ENCODE data around the gene SARNP.
A peak's percentile ranks its signal among the peaks of the same experiment; 100 is the strongest.

SARNP gene

DNA sequence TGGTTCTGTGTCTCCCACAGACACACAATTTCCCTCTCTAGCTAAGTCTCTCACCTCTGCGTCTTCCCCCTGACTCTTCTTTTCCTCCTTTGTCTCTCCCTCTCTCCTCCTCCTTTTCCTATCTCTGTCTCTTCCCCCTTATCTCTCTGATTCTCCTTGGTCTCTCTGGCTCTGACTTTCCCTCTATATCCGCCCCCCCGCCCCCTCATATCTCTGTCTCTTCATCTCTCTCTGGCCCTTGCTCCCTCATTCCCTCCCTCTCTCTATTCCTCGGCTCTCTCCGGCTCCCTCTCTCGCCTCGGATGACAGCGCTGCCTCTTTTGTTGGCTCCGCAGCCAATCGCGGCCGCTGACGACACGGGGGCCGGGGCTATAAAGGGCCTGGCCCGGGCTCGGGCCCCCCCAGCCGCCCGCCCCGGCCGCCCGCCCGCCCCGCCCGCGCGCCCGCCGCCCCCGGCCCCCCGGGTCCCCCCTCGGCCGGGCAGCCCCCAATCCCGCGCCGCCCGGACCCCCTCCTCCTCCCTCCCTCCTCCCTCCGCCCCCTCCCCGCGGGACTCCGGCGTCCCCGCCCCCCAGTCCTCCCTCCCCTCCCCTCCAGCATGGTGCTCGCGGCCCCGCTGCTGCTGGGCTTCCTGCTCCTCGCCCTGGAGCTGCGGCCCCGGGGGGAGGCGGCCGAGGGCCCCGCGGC lies 74.7 kb downstream of the SARNP start, which contains the start of gene GDF11:
GDF11 (plus strand) TSS at position 404 of the 687 bp plus-strand sequence; CDS start at position 599, 195 bp downstream.
- ATAC-seq (replicated peaks; ENCODE audit: extremely low read depth, poor library complexity, severe bottlenecking) (peak; percentile 64), DNase-seq (ENCODE audit: low spot score in 2 of 2) (peak in 1 of 2 donors; percentile 26)
- Mint-ChIP-seq H3K9me3 (no peaks in the 10 kb centered on the region), H3K36me3 (ENCODE audit: insufficient read depth) (no peaks in the 10 kb centered on the region), H3K27ac (ENCODE audit: low read depth) (peak within 1 kb of the TSS; percentile 82), H3K4me1 (peaks cover 49% of the 10 kb centered on the region), H3K4me3 (peak within 1 kb of the TSS; percentile 86), H3K27me3 (no peaks in the 10 kb centered on the region)

DNA sequence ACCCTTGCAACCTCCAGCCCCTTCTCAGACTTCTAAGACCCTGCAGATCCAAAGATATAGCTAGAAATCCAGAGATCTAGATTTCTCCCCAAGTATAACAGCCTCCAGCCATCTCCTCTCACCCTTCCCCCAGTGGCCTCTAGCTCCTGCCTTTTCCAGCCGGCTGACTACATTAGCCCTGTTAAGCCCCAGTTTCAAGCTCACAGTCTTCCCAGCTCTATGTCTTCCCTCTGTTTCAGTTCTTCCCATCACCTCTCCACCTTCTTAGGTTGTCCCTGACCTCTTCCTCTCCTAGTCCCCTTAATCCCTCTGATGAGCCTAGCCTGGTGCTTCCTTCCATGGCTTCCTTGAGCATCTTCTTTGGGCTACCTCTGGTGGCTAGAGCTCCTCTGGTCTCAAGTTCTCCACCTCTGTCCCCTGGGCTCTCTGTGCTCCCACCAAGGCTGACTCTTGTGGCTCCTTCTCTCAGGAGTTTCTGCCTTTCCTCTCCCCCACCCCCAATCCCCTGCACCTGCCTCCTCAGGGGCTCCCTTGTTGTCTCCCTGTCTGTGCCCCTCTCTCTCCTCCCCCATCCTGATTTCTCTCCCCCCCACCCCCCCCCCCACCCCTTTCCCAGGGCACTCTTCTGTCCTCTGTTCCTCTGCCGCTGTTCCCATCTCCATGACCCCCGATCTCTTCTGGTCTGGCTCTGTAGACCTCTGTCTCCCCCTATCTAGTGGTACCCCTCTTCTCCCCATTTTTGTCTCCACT lies 75.4 kb downstream of the SARNP start:
- DNase-seq (ENCODE audit: low spot score in 2 of 2) (no peak), ATAC-seq (replicated peaks; ENCODE audit: extremely low read depth, poor library complexity, severe bottlenecking) (no peak)
- Mint-ChIP-seq H3K9me3 (no peaks in the 10 kb centered on the region), H3K4me3 (peak overlapping the region; percentile 79), H3K4me1 (peaks cover 57% of the 10 kb centered on the region), H3K27ac (ENCODE audit: low read depth) (peak overlapping the region; percentile 82), H3K36me3 (ENCODE audit: insufficient read depth) (peaks cover 3% of the 10 kb centered on the region), H3K27me3 (no peaks in the 10 kb centered on the region)

GRCh38 chr12:55739025-55739378 lies 78.5 kb downstream of the SARNP start:
- ATAC-seq (replicated peaks; ENCODE audit: extremely low read depth, poor library complexity, severe bottlenecking) (no peak), DNase-seq (ENCODE audit: low spot score in 2 of 2) (no peak)
- Mint-ChIP-seq H3K4me1 (peaks cover 45% of the 10 kb centered on the region), H3K4me3 (peak overlapping the region; percentile 82), H3K27ac (ENCODE audit: low read depth) (no peak overlapping the region), H3K9me3 (no peaks in the 10 kb centered on the region), H3K36me3 (ENCODE audit: insufficient read depth) (peaks cover 4% of the 10 kb centered on the region), H3K27me3 (no peaks in the 10 kb centered on the region)

DNA sequence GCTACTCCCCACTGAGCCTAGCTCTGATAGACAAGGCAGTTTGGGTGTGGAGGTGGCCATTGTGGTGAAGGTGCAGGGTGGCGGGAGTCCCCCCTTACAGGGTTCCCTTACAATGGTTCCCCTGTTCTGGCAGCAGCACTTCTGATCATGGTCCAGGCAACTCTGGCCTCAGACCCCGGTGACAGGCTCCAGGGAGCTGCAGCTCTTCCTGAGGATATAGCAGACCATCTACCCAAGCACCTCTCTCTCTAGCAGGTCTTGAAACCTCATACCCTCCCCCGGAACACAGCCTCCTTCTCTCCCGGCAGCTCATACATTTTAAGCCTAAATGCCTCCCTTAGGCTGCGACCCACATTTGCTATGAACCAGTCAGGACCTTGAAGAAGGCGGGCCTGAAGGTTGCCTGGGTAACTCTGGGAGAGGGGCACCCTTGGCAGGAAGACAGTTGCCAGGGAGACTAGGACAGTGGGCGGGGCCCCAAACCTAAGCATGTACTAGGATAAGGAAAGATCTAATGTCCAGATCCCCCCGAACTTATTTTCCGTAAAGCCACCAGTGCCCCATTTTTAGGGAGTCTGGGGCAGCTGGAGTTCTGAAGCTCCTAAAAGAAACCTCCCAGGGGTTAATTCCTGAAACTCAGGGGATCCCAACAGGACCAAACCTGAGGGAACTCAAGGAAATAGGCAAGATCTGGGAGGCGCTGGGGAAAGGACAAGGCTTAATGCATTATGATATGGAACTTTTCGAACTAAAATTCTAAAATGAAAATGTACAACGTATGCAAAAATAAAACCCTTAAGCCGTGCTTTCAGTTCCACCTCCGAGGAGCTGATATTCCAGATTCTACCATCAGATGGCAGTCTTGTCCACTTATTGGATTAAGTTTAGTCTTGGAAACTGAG lies 79.2 kb downstream of the SARNP start:
- Mint-ChIP-seq H3K9me3 (no peaks in the 10 kb centered on the region), H3K4me3 (peak overlapping the region; percentile 82), H3K27me3 (no peaks in the 10 kb centered on the region), H3K36me3 (ENCODE audit: insufficient read depth) (peaks cover 4% of the 10 kb centered on the region), H3K27ac (ENCODE audit: low read depth) (peak overlapping the region; percentile 89), H3K4me1 (peaks cover 43% of the 10 kb centered on the region)
- ATAC-seq (replicated peaks; ENCODE audit: extremely low read depth, poor library complexity, severe bottlenecking), result peak; percentile 63
- DNase-seq (ENCODE audit: low spot score in 2 of 2), result peak; percentile 56 to 74

- H3K4me1 Mint-ChIP-seq, result peaks cover 40% of the 10 kb centered on the region
- peak overlapping the region; percentile 89 for H3K27ac Mint-ChIP-seq (ENCODE audit: low read depth)
- H3K4me3 Mint-ChIP-seq, result peak overlapping the region; percentile 82
- no peak for DNase-seq (ENCODE audit: low spot score in 2 of 2)
- H3K36me3 Mint-ChIP-seq (ENCODE audit: insufficient read depth), result peaks cover 4% of the 10 kb centered on the region
- no peaks in the 10 kb centered on the region for H3K27me3 Mint-ChIP-seq
- no peaks in the 10 kb centered on the region for H3K9me3 Mint-ChIP-seq
- ATAC-seq (replicated peaks; ENCODE audit: extremely low read depth, poor library complexity, severe bottlenecking), result no peak
Measured at GRCh38 chr12:55737581-55738122, 79.9 kb downstream of the SARNP start.

DNA sequence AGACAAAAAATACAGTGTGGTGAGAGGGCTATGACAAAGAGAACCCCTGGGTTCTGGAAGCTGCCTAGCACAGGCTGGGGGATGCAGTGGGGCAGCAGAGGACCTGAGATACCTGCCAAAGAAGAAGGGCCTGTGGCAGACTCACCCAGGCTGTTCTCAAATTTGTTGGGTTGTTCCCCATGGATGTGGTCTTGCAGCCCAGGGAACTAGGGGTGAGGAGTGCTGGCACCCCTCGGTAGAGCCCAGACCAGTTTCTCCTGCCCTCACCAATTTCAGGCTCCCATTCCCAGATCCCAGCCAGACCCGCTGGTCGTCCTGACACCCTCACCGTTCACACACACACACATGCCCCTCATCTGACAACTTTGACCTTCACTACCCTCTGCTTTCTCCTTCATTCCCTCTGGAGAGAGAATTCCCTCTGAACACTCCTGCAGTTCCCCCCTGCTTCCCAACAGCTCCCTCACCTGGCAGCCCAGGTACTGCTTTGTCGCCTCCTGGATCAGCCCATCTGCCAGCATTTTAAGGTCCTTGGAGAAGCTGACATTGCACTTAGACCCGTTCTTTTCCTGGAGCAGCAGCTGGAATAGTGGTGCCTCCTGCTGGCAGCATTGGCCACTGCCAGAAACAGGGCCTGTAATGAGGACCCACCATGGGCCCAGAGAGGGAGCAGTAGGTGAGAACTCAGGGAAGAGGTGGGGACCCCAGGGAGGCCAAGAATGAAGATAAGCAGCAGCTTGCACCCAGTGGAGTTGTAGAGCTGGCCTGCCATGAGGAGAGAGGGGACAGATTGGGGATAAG lies 80.5 kb downstream of the SARNP start:
- ATAC-seq (replicated peaks; ENCODE audit: extremely low read depth, poor library complexity, severe bottlenecking), result peak; percentile 26
- H3K36me3 Mint-ChIP-seq (ENCODE audit: insufficient read depth), result peaks cover 4% of the 10 kb centered on the region
- H3K9me3 Mint-ChIP-seq, result no peaks in the 10 kb centered on the region

DNA sequence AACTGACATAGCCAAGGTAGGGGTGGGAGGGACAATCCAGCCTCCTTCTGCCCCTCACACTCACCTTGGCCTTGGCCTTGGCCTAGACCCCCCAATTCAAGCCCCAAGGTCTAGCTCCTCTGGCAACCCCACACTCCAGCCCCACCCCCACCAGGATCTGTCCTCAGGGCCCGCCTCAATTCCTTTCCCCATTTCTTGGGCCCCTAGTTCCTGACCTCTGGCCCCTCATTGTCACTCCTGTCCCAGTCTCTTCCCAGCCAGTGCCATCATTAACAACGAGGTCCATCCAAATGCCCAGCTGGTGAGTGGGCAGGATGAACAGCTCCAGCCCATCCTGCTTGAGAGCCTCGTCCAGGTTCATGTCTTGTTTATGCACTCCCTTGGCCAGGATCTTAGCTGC lies 81.4 kb downstream of the SARNP start:
- Mint-ChIP-seq H3K27ac (ENCODE audit: low read depth) (peak overlapping the region; percentile 16), H3K27me3 (no peaks in the 10 kb centered on the region), H3K4me3 (no peak overlapping the region), H3K4me1 (peaks cover 30% of the 10 kb centered on the region), H3K36me3 (ENCODE audit: insufficient read depth) (peaks cover 4% of the 10 kb centered on the region), H3K9me3 (no peaks in the 10 kb centered on the region)
- ATAC-seq (replicated peaks; ENCODE audit: extremely low read depth, poor library complexity, severe bottlenecking), result no peak
- DNase-seq (ENCODE audit: low spot score in 2 of 2), result no peak

More for the DNA sequence above, 80.5 kb downstream of the SARNP start:
- Mint-ChIP-seq H3K27me3 (no peaks in the 10 kb centered on the region), H3K27ac (ENCODE audit: low read depth) (peak overlapping the region; percentile 87), H3K4me3 (peak overlapping the region; percentile 82), H3K4me1 (peaks cover 33% of the 10 kb centered on the region)
- DNase-seq (ENCODE audit: low spot score in 2 of 2), result peak in 1 of 2 donors; percentile 32

DNA sequence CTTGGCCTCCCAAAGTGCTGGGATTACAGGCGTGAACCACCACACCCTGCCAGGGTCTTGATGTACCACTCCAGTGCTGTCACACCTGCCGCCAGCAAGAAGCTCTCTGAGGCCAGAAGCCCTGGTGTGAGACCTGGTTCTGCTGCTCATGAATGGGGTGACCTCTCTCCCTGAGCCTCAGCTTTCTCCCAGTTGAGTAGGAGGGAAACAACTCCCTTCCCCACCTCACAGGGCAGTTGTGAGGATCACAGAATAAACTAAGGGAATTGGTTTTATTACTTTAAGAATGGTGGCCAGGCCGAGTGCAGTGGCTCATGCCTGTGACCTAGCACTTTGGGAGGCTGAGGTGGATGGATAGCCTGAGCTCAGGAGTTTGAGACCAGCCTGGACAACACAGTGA lies 82.9 kb downstream of the SARNP start:
- H3K36me3 Mint-ChIP-seq (ENCODE audit: insufficient read depth), result peaks cover 9% of the 10 kb centered on the region
- no peak for ATAC-seq (replicated peaks; ENCODE audit: extremely low read depth, poor library complexity, severe bottlenecking)
- no peaks in the 10 kb centered on the region for H3K9me3 Mint-ChIP-seq
- DNase-seq (ENCODE audit: low spot score in 2 of 2), result no peak
- H3K4me1 Mint-ChIP-seq, result peaks cover 45% of the 10 kb centered on the region
- no peaks in the 10 kb centered on the region for H3K27me3 Mint-ChIP-seq
- no peak overlapping the region for H3K4me3 Mint-ChIP-seq
- no peak overlapping the region for H3K27ac Mint-ChIP-seq (ENCODE audit: low read depth)

- DNase-seq (ENCODE audit: low spot score in 2 of 2) (no peak), ATAC-seq (replicated peaks; ENCODE audit: extremely low read depth, poor library complexity, severe bottlenecking) (no peak)
- peaks cover 9% of the 10 kb centered on the region for H3K36me3 Mint-ChIP-seq (ENCODE audit: insufficient read depth)
- H3K27ac Mint-ChIP-seq (ENCODE audit: low read depth), result no peak overlapping the region
- H3K27me3 Mint-ChIP-seq, result no peaks in the 10 kb centered on the region
- H3K9me3 Mint-ChIP-seq, result no peaks in the 10 kb centered on the region
- peaks cover 47% of the 10 kb centered on the region for H3K4me1 Mint-ChIP-seq
- no peak overlapping the region for H3K4me3 Mint-ChIP-seq
Measured at GRCh38 chr12:55733858-55734257, 83.7 kb downstream of the SARNP start.

- ATAC-seq (replicated peaks; ENCODE audit: extremely low read depth, poor library complexity, severe bottlenecking) (no peak), DNase-seq (ENCODE audit: low spot score in 2 of 2) (no peak)
- Mint-ChIP-seq H3K9me3 (no peaks in the 10 kb centered on the region), H3K27me3 (no peaks in the 10 kb centered on the region), H3K27ac (ENCODE audit: low read depth) (peak overlapping the region; percentile 49), H3K4me3 (no peak overlapping the region), H3K4me1 (peaks cover 41% of the 10 kb centered on the region), H3K36me3 (ENCODE audit: insufficient read depth) (peaks cover 9% of the 10 kb centered on the region)
Measured at GRCh38 chr12:55733021-55733555, 84.4 kb downstream of the SARNP start.

DNA sequence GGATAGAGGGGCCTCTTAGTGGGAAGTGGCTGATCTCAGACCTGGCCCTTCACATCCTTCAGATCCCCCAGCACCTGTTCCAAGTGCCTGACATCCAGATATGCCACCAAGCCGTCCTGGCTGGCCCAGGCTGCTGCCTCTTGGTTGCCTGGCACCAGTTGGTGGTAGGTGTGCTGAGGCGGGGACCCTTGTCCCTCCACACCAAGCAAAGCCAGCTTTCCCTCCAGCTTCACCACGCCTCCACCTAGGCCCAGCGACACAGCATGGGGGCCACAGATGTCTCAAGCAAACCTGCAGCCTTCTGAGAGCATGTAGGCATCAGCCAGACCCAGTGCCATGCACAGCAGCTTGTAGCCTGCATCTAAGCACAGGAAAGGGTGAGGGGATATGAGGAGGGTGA lies 85.2 kb downstream of the SARNP start:
- H3K9me3 Mint-ChIP-seq, result no peaks in the 10 kb centered on the region
- peaks cover 8% of the 10 kb centered on the region for H3K36me3 Mint-ChIP-seq (ENCODE audit: insufficient read depth)
- H3K27me3 Mint-ChIP-seq, result no peaks in the 10 kb centered on the region
- no peak overlapping the region for H3K4me3 Mint-ChIP-seq
- DNase-seq (ENCODE audit: low spot score in 2 of 2), result no peak
- ATAC-seq (replicated peaks; ENCODE audit: extremely low read depth, poor library complexity, severe bottlenecking), result no peak
- H3K4me1 Mint-ChIP-seq, result peaks cover 41% of the 10 kb centered on the region
- H3K27ac Mint-ChIP-seq (ENCODE audit: low read depth), result peak overlapping the region; percentile 49
